Caco-2 (cell line): ENCODE results near the gene INO80E. TPM values are rescaled to one million over a fixed set of nuclear protein-coding genes. Genes with fewer than 3 reads are reported as not detected.

Source experiments
- BruUV-seq: library from RNA; stranded (reverse); fragments of 400-500 nt; replicated peaks from 2 replicates; lab custom pipeline; 2021; lab: Mats Ljungman, UMichigan
- CTCF ChIA-PET: fragments of 300-600 bp; sonication (Branson Sonifier 250); formaldehyde crosslinking; loops from one replicate; lab custom pipeline; 2022; ENCODE audit warnings: antibody characterized with exemption; lab: Charles Lee
- POLR2A ChIA-PET: fragments of 300-600 bp; sonication (Branson Sonifier 250); formaldehyde crosslinking; loops from one replicate; lab custom pipeline; 2022; ENCODE audit warnings: antibody characterized with exemption; lab: Charles Lee
- DNase-seq, 2 experiments: peaks; one replicate each; pipeline versions ENCODE4 v3.0.0 to v3.0.0-alpha.2; 2020 to 2022
- H3K27me3 ChIP-seq: replicated peaks from 2 replicates; pipeline ENCODE4 v1.6.0; 2011; ENCODE audit warnings: low read length; ENCODE audit not compliant: control insufficient read depth, insufficient read depth
- H3K36me3 ChIP-seq: 2 replicates; pipeline ENCODE4 v1.5.1; 2011; ENCODE audit warnings: low read length; ENCODE audit not compliant: control insufficient read depth, insufficient read depth
- H3K4me1 ChIP-seq: fragments of 250-450 bp; sonication (Bioruptor Pico); 2 replicates; pipeline ENCODE4 v1.5.1; 2020; ENCODE audit warnings: mild to moderate bottlenecking
- H3K4me3 ChIP-seq: 2 replicates; pipeline ENCODE4 v1.5.1; 2011; ENCODE audit warnings: low read depth, mild to moderate bottlenecking, control low read depth, low read length
- H3K9me3 ChIP-seq: fragments of 250-450 bp; sonication (Bioruptor Pico); 2 replicates; pipeline ENCODE4 v1.5.1; 2020; ENCODE audit warnings: mild to moderate bottlenecking, moderate library complexity
- H3K27ac Mint-ChIP-seq: one replicate; pipeline ENCODE4 v1.8.0; 2022; ENCODE audit warnings: mixed read lengths; ENCODE audit not compliant: unreplicated experiment
- H3K27me3 Mint-ChIP-seq: one replicate; pipeline ENCODE4 v1.8.0; 2022; ENCODE audit warnings: mixed read lengths; ENCODE audit not compliant: insufficient read depth, unreplicated experiment
- H3K36me3 Mint-ChIP-seq: one replicate; pipeline ENCODE4 v1.8.0; 2022; ENCODE audit warnings: mild to moderate bottlenecking, mixed read lengths; ENCODE audit not compliant: insufficient read depth, unreplicated experiment
- H3K4me1 Mint-ChIP-seq: one replicate; pipeline ENCODE4 v1.8.0; 2022; ENCODE audit warnings: low read depth, mixed read lengths; ENCODE audit not compliant: unreplicated experiment
- H3K4me3 Mint-ChIP-seq: one replicate; pipeline ENCODE4 v1.8.0; 2022; ENCODE audit warnings: mild to moderate bottlenecking, moderate library complexity, mixed read lengths; ENCODE audit not compliant: unreplicated experiment
- H3K9me3 Mint-ChIP-seq: one replicate; pipeline ENCODE4 v1.8.0; 2022; ENCODE audit warnings: mixed read lengths; ENCODE audit not compliant: unreplicated experiment
- CTCF ChIP-seq, 2 experiments: fragments of 200-600 bp in 1 of 2; IDR thresholded peaks; 1 replicate in 1 of 2; 2 replicates in 1 of 2; pipeline versions ENCODE4 v1.5.1 to v1.8.0; 2011 to 2022; ENCODE audit warnings: antibody characterized with exemption in 1 of 2, control low read depth in 1 of 2, inconsistent platforms in 1 of 2, low read depth in 1 of 2, low read length in 1 of 2, mild to moderate bottlenecking in 1 of 2, moderate library complexity in 1 of 2; ENCODE audit not compliant: insufficient read depth in 1 of 2, severe bottlenecking in 1 of 2, unreplicated experiment in 1 of 2
- intact Hi-C: fragments of 100-400 bp; cut with micrococcal nuclease; formaldehyde crosslinking; loops from one replicate; pipeline ENCODE4 v1.10.0; 2022; ENCODE audit not compliant: unreplicated experiment
- total RNA-seq: library from RNA; stranded (reverse); gene quantifications from 2 replicates; pipeline ENCODE4 v1.2.3, GENCODE V29; 2022

Gene INO80E
- total RNA-seq, 1 experiment from 2014 or later = 58.8 TPM

DNA sequence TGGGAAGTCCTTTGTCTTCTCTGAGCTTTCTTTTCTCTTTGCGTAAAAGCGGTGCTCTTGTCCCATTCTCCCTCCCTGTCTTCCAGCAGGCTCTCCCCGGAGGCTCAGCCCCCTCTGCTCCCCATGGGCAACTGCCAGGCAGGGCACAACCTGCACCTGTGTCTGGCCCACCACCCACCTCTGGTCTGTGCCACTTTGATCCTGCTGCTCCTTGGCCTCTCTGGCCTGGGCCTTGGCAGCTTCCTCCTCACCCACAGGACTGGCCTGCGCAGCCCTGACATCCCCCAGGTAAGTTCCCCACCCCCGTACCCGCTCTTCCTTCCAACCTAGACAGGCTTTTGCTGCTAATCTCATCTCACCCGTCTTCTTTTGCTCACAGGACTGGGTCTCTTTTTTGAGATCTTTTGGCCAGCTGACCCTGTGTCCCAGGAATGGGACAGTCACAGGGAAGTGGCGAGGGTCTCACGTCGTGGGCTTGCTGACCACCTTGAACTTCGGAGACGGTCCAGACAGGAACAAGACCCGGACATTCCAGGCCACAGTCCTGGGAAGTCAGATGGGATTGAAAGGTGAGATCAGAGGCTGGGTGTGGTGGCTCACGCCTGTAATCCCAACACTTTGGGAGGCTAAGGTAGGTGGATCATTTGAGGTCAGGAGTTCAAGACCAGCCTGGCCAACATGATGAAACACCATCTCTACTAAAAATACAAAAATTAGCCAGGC, 32.9 kb upstream of the INO80E start:
- intact Hi-C loops = loop anchor here (2.0 kb wide), 1 partner anchor 36 kb away; the partner anchor contains the start of gene KCTD13
- ChIA-PET CTCF (no interaction called here), POLR2A (interaction anchor here (0.9 kb wide), 1 partner anchor 10 kb away, joined by 6 read pairs; the partner anchor contains the start of gene TAOK2)
- Mint-ChIP-seq H3K9me3 (no peaks in the 10 kb centered on the region), H3K4me3 (peak overlapping the region; percentile 79), H3K27me3 (no peaks in the 10 kb centered on the region), H3K27ac (peak overlapping the region; percentile 79), H3K4me1 (peaks cover 8% of the 10 kb centered on the region), H3K36me3 (peaks cover 6% of the 10 kb centered on the region)
- Histone ChIP-seq H3K36me3 (no peaks in the 10 kb centered on the region), H3K4me3 (no peak overlapping the region), H3K9me3 (no peaks in the 10 kb centered on the region), H3K27me3 (no peaks in the 10 kb centered on the region), H3K4me1 (no peaks in the 10 kb centered on the region)
- no peak for TF ChIP-seq CTCF (IDR thresholded peaks at IDR 0.05; ENCODE audit: insufficient read depth in 1 of 2, low read depth in 1 of 2, low read length in 1 of 2, severe bottlenecking in 1 of 2, unreplicated experiment in 1 of 2)
- no TSS peak for BruUV-seq
- no peak for DNase-seq

GRCh38 chr16:29968205-29968604, 27.8 kb upstream of the INO80E start:
- DNase-seq = no peak
- Histone ChIP-seq H3K36me3 (no peaks in the 10 kb centered on the region), H3K9me3 (no peaks in the 10 kb centered on the region), H3K4me1 (0 out of 2 replicates have a peak, but pooled peaks cover 4% of the 10 kb centered on the region), H3K4me3 (no peak overlapping the region), H3K27me3 (no peaks in the 10 kb centered on the region)
- no peaks in the 10 kb centered on the region for H3K9me3 Mint-ChIP-seq
- peaks cover under 1% of the 10 kb centered on the region for H3K4me1 Mint-ChIP-seq
- ChIA-PET CTCF (no interaction called here), POLR2A (no interaction called here)
- H3K27me3 Mint-ChIP-seq = no peaks in the 10 kb centered on the region
- no peak overlapping the region for H3K27ac Mint-ChIP-seq
- TF ChIP-seq CTCF (IDR thresholded peaks at IDR 0.05; ENCODE audit: insufficient read depth in 1 of 2, low read depth in 1 of 2, low read length in 1 of 2, severe bottlenecking in 1 of 2, unreplicated experiment in 1 of 2) = no peak
- H3K4me3 Mint-ChIP-seq = no peak overlapping the region
- BruUV-seq = no TSS peak
- H3K36me3 Mint-ChIP-seq = peaks cover 33% of the 10 kb centered on the region
- intact Hi-C loops = no loop called here

GRCh38 chr16:29971304-29971703, 24.7 kb upstream of the INO80E start:
- no peak for TF ChIP-seq CTCF (IDR thresholded peaks at IDR 0.05; ENCODE audit: insufficient read depth in 1 of 2, low read depth in 1 of 2, low read length in 1 of 2, severe bottlenecking in 1 of 2, unreplicated experiment in 1 of 2)
- BruUV-seq = no TSS peak
- H3K4me1 ChIP-seq = 0 out of 2 replicates have a peak, but pooled peaks cover 9% of the 10 kb centered on the region
- no peaks in the 10 kb centered on the region for H3K27me3 ChIP-seq
- Mint-ChIP-seq H3K27me3 (no peaks in the 10 kb centered on the region), H3K4me3 (no peak overlapping the region), H3K27ac (no peak overlapping the region), H3K4me1 (peaks cover 16% of the 10 kb centered on the region), H3K36me3 (peaks cover 40% of the 10 kb centered on the region), H3K9me3 (no peaks in the 10 kb centered on the region)
- no peak for DNase-seq
- H3K4me3 ChIP-seq = no peak overlapping the region
- H3K36me3 ChIP-seq = no peaks in the 10 kb centered on the region
- H3K9me3 ChIP-seq = no peaks in the 10 kb centered on the region
- ChIA-PET CTCF (interaction anchor here (0.6 kb wide), 1 partner anchor 78 kb away, joined by 3 read pairs; no protein-coding TSS in a partner anchor), POLR2A (no interaction called here)
- intact Hi-C loops = loop anchor here (10.0 kb wide), 1 partner anchor 107 kb away; the partner anchor contains the start of gene CDIPT
